ENCODE measurements around the gene OPN1LW.
"Not testable (repeated sequence)": the region's sequence is repeated elsewhere in the genome, so short reads cannot be mapped to it uniquely, and the experiment has no call there.

OPN1LW gene

DNA sequence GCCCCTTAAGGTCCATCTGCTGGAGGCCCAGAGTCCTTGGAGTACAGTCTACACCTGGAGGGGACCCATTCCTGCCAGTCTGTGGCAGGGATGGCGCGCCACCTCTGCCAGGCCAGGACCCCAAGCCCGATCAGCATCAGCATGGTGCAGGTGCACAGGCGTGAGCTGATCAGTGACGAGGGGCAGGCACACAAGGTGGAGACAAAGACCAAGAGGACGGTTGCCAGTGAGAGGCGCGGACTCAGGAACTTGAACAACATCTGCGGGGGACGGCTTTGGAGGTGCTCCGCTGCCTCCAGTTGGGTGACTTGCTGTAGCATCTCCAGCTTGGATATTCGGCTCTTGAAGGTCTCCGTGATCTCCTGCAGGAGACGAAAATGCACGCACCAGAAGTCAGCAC is 52.4 kb downstream of the OPN1LW start:
- H3K27ac ChIP-seq; CTCF ChIA-PET; DNase-seq (ENCODE audit: low spot score); POLR2A ChIA-PET (ENCODE audit: low non-redundant PET): not testable (repeated sequence)

All from RWPE1 (cell line).